Uterus (tissue), 2 donors: ENCODE results near the gene DOC2B.

Experiments
- CTCF ChIP-seq, 4 experiments: fragments of 200-600 bp in 2 of 4; fragments of 450-650 bp in 2 of 4; sonication (generic) in 2 of 4; IDR thresholded peaks; one replicate each; pipeline ENCODE4 v1.5.1; 2016 to 2019; ENCODE audit warnings: antibody characterized with exemption in 4 of 4, mild to moderate bottlenecking in 2 of 4, moderate library complexity in 1 of 4
- POLR2A ChIP-seq, 2 donors: fragments of 450-650 bp; IDR thresholded peaks; one replicate each; pipeline ENCODE4 v1.6.1; 2016; ENCODE audit warnings: antibody characterized with exemption in 2 of 2, mild to moderate bottlenecking in 1 of 2, moderate library complexity in 1 of 2

GRCh38 chr17:146983-147761 is 34.3 kb downstream of the DOC2B start:
- no peak for TF ChIP-seq CTCF (IDR thresholded peaks at IDR 0.05)
- TF ChIP-seq POLR2A (IDR thresholded peaks at IDR 0.05), result no peak
